Measurements from ENCODE around the gene TSPAN13.

GRCh38 chr7:16774294-16774693 lies 20.7 kb downstream of the TSPAN13 start:
- TF ChIP-seq EZH2 (optimal IDR thresholded peaks at IDR 0.05; ENCODE audit: low read depth, low read length) (no peak), CTCF (IDR thresholded peaks at IDR 0.05; ENCODE audit: low read length) (no peak), EZH2phosphoT487 (IDR thresholded peaks at IDR 0.05; ENCODE audit: low read length) (no peak)

Measured in MM.1S (cell line).